ENCODE results near the gene MFSD1. TPM values are rescaled to one million over a fixed set of nuclear protein-coding genes. Genes with fewer than 3 reads are reported as not detected.

Gene MFSD1
- total and polyA plus RNA-seq, 9 of the 15 experiments (the other 6 are each of a cell fraction or from before 2014, with no cell fraction given): 8.7 to 49.5 (median 28.6) TPM

DNA sequence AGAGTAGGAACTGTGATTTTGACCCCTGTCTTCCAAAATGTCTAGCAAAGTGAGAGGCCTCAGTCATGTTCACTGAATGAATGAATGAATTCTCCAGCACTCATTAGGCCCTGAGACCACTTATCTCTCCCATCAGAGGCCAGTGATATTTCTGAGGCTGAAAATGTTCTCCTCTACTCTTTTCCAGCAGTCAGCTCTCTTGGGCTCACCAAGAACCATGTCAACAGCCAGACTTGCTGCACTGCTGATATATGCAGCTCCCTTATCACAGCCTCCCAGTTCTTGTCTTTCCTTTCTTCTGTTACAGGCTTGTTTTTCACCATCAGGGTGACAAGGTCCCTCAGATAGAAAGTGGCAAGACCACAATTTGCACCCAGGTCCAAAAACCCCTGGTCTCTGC, 28.7 kb upstream of the MFSD1 start (continued):
- TF ChIP-seq, protein P1, sequence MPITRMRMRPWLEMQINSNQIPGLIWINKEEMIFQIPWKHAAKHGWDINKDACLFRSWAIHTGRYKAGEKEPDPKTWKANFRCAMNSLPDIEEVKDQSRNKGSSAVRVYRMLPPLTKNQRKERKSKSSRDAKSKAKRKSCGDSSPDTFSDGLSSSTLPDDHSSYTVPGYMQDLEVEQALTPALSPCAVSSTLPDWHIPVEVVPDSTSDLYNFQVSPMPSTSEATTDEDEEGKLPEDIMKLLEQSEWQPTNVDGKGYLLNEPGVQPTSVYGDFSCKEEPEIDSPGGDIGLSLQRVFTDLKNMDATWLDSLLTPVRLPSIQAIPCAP (CRISPR knock-in tag; IDR thresholded peaks at IDR 0.05; ENCODE audit: borderline replicate concordance): no peak
- no peak for TF ChIP-seq ZNF444 (CRISPR knock-in tag; IDR thresholded peaks at IDR 0.05)
- no peak for TF ChIP-seq CEBPB (tag; IDR thresholded peaks at IDR 0.05)
- no peak for TF ChIP-seq KAT2B (IDR thresholded peaks at IDR 0.05; ENCODE audit: low read depth, low read length)
- no peak for TF ChIP-seq SRSF9 (IDR thresholded peaks at IDR 0.05; ENCODE audit: borderline replicate concordance, low read depth, low read length)
- TF ChIP-seq EP300 (IDR thresholded peaks at IDR 0.05; ENCODE audit: low read length): peak; percentile 67; the same call in 1 of the 2 replicates
- TF ChIP-seq CHCHD3 (CRISPR knock-in tag; IDR thresholded peaks at IDR 0.05): no peak
- no peak for TF ChIP-seq ZNF695 (CRISPR knock-in tag; IDR thresholded peaks at IDR 0.05)
- TF ChIP-seq HIVEP1 (CRISPR knock-in tag; IDR thresholded peaks at IDR 0.05): no peak
- TF ChIP-seq, protein P2, sequence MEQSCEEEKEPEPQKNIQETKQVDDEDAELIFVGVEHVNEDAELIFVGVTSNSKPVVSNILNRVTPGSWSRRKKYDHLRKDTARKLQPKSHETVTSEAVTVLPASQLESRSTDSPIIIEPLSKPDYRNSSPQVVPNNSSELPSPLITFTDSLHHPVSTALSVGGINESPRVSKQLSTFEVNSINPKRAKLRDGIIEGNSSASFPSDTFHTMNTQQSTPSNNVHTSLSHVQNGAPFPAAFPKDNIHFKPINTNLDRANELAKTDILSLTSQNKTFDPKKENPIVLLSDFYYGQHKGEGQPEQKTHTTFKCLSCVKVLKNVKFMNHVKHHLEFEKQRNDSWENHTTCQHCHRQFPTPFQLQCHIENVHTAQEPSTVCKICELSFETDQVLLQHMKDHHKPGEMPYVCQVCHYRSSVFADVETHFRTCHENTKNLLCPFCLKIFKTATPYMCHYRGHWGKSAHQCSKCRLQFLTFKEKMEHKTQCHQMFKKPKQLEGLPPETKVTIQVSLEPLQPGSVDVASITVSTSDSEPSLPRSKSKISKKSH (CRISPR knock-in tag; IDR thresholded peaks at IDR 0.05): no peak
- TF ChIP-seq ZFP30 (CRISPR knock-in tag; IDR thresholded peaks at IDR 0.05; ENCODE audit: borderline replicate concordance): no peak
- no peak for TF ChIP-seq ZNF316 (IDR thresholded peaks at IDR 0.05)
- TF ChIP-seq ERF (CRISPR knock-in tag; IDR thresholded peaks at IDR 0.05): no peak
- no peak for TF ChIP-seq SP1 (CRISPR knock-in tag; IDR thresholded peaks at IDR 0.05)
- TF ChIP-seq PHF8 (IDR thresholded peaks at IDR 0.05; ENCODE audit: borderline replicate concordance, low read length): no peak
- no peak for TF ChIP-seq E2F3 (CRISPR knock-in tag; IDR thresholded peaks at IDR 0.05)
- TF ChIP-seq, protein P3, sequence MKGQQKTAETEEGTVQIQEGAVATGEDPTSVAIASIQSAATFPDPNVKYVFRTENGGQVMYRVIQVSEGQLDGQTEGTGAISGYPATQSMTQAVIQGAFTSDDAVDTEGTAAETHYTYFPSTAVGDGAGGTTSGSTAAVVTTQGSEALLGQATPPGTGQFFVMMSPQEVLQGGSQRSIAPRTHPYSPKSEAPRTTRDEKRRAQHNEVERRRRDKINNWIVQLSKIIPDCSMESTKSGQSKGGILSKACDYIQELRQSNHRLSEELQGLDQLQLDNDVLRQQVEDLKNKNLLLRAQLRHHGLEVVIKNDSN (CRISPR knock-in tag; IDR thresholded peaks at IDR 0.05): no peak
- no peak for TF ChIP-seq CAMTA2 (CRISPR knock-in tag; conservative IDR thresholded peaks at IDR 0.05)
- TF ChIP-seq GATA2 (CRISPR knock-in tag; IDR thresholded peaks at IDR 0.05): peak; percentile 74
- no peak for TF ChIP-seq FOXK1 (CRISPR knock-in tag; IDR thresholded peaks at IDR 0.05; ENCODE audit: borderline replicate concordance)
- peak; percentile 83 for TF ChIP-seq TCF3 (CRISPR knock-in tag; IDR thresholded peaks at IDR 0.05)
- TF ChIP-seq, protein P4, sequence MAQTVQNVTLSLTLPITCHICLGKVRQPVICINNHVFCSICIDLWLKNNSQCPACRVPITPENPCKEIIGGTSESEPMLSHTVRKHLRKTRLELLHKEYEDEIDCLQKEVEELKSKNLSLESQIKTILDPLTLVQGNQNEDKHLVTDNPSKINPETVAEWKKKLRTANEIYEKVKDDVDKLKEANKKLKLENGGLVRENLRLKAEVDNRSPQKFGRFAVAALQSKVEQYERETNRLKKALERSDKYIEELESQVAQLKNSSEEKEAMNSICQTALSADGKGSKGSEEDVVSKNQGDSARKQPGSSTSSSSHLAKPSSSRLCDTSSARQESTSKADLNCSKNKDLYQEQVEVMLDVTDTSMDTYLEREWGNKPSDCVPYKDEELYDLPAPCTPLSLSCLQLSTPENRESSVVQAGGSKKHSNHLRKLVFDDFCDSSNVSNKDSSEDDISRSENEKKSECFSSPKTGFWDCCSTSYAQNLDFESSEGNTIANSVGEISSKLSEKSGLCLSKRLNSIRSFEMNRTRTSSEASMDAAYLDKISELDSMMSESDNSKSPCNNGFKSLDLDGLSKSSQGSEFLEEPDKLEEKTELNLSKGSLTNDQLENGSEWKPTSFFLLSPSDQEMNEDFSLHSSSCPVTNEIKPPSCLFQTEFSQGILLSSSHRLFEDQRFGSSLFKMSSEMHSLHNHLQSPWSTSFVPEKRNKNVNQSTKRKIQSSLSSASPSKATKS (CRISPR knock-in tag; IDR thresholded peaks at IDR 0.05): no peak
- TF ChIP-seq NCOR1 (IDR thresholded peaks at IDR 0.05): peak; percentile 69
- TF ChIP-seq STAT5A (IDR thresholded peaks at IDR 0.05; ENCODE audit: borderline replicate concordance, low read length): 0 out of 2 replicates have a peak, but pooled peaks have one; percentile 9
- TF ChIP-seq, protein P5, sequence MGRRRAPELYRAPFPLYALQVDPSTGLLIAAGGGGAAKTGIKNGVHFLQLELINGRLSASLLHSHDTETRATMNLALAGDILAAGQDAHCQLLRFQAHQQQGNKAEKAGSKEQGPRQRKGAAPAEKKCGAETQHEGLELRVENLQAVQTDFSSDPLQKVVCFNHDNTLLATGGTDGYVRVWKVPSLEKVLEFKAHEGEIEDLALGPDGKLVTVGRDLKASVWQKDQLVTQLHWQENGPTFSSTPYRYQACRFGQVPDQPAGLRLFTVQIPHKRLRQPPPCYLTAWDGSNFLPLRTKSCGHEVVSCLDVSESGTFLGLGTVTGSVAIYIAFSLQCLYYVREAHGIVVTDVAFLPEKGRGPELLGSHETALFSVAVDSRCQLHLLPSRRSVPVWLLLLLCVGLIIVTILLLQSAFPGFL (CRISPR knock-in tag; IDR thresholded peaks at IDR 0.05): no peak
- TF ChIP-seq ZNF140 (CRISPR knock-in tag; IDR thresholded peaks at IDR 0.05): no peak

All from K562 (cell line).